ENCODE measurements around the gene DNAH6.

- no peak for TF ChIP-seq CREB5 (CRISPR knock-in tag; IDR thresholded peaks at IDR 0.05; ENCODE audit: low read depth)
- TF ChIP-seq PATZ1 (CRISPR knock-in tag; IDR thresholded peaks at IDR 0.05; ENCODE audit: borderline replicate concordance) = no peak
- TF ChIP-seq ZFP30 (CRISPR knock-in tag; IDR thresholded peaks at IDR 0.05) = no peak
- TF ChIP-seq ZNF8 (CRISPR knock-in tag; IDR thresholded peaks at IDR 0.05) = no peak
- no peak for TF ChIP-seq ZC3H10 (CRISPR knock-in tag; IDR thresholded peaks at IDR 0.05)
- TF ChIP-seq TOX (CRISPR knock-in tag; IDR thresholded peaks at IDR 0.05; ENCODE audit: borderline replicate concordance) = no peak
Measured at GRCh38 chr2:84841577-84841976, 325.3 kb downstream of the DNAH6 start.

Measured in SK-N-SH treated with all-trans-retinoic acid at 6 μM for 48 hours (cell line).